ENCODE measurements around the gene ZIC1. TPM values are rescaled to one million over a fixed set of nuclear protein-coding genes. Genes with fewer than 3 reads are reported as not detected.

Gene ZIC1
- total RNA-seq, 1 donor from 2014 or later: 12.8 TPM

DNA sequence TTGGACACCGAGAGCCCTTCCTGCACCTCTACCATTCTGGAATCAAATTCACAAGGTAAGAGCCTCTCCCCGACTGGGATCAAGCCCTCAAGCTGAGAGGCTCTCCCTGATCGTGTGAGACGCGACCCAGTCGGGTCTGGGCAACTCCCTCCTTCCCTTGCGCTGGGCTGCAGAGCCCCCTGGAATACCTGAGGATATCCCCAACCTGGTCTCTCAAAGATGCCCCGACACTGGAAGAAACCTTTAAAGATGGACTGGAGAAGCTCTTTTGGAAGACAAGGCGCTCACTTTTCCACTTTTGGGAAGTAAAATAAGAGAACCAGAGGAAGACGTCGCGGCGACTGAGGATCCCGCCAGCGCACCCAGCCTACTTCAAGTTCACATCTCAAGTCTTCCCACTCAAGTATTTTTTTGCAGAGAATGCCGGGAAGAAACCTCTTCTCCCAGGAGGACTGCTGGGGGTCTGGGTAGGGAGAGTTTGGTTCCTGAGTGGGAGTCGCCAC lies 36.6 kb upstream of the ZIC1 start:
- DNase-seq (ENCODE audit: low spot score): no peak
- Mint-ChIP-seq H3K9me3 (ENCODE audit: low read depth) (no peaks in the 10 kb centered on the region), H3K4me3 (ENCODE audit: unreplicated experiment) (no peak overlapping the region), H3K27me3 (ENCODE audit: low read depth) (peaks cover 88% of the 10 kb centered on the region), H3K36me3 (ENCODE audit: low read depth) (no peaks in the 10 kb centered on the region), H3K4me1 (ENCODE audit: low read depth) (peaks cover 13% of the 10 kb centered on the region), H3K27ac (ENCODE audit: unreplicated experiment) (no peak overlapping the region)
- TF ChIP-seq, protein P1, sequence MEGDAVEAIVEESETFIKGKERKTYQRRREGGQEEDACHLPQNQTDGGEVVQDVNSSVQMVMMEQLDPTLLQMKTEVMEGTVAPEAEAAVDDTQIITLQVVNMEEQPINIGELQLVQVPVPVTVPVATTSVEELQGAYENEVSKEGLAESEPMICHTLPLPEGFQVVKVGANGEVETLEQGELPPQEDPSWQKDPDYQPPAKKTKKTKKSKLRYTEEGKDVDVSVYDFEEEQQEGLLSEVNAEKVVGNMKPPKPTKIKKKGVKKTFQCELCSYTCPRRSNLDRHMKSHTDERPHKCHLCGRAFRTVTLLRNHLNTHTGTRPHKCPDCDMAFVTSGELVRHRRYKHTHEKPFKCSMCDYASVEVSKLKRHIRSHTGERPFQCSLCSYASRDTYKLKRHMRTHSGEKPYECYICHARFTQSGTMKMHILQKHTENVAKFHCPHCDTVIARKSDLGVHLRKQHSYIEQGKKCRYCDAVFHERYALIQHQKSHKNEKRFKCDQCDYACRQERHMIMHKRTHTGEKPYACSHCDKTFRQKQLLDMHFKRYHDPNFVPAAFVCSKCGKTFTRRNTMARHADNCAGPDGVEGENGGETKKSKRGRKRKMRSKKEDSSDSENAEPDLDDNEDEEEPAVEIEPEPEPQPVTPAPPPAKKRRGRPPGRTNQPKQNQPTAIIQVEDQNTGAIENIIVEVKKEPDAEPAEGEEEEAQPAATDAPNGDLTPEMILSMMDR (IDR thresholded peaks at IDR 0.05): no peak

DNA sequence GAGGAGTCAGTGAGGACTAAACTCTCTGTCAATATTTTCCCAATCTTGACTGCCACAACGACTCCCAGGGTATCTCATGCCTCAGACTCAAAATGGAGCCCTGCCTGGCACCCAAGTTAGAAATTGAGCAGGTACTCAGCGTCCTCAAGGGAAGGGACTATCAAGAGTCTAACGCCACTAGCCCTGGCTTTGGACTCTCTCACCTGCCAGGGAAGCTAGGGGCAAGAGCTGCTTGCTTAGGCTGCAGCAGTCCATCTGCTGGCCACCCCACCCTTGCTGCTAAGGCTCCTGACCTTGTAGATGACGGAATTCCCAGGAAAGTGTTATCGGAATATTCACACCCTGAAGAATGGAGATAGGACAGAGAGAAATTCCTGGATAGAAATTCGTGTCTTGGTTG lies 35.9 kb upstream of the ZIC1 start:
- TF ChIP-seq, protein P1 (IDR thresholded peaks at IDR 0.05): no peak
- Mint-ChIP-seq H3K36me3 (ENCODE audit: low read depth) (no peaks in the 10 kb centered on the region), H3K27me3 (ENCODE audit: low read depth) (peaks cover 88% of the 10 kb centered on the region), H3K27ac (ENCODE audit: unreplicated experiment) (no peak overlapping the region), H3K4me3 (ENCODE audit: unreplicated experiment) (no peak overlapping the region), H3K9me3 (ENCODE audit: low read depth) (no peaks in the 10 kb centered on the region), H3K4me1 (ENCODE audit: low read depth) (peaks cover 13% of the 10 kb centered on the region)
- DNase-seq (ENCODE audit: low spot score): no peak

DNA sequence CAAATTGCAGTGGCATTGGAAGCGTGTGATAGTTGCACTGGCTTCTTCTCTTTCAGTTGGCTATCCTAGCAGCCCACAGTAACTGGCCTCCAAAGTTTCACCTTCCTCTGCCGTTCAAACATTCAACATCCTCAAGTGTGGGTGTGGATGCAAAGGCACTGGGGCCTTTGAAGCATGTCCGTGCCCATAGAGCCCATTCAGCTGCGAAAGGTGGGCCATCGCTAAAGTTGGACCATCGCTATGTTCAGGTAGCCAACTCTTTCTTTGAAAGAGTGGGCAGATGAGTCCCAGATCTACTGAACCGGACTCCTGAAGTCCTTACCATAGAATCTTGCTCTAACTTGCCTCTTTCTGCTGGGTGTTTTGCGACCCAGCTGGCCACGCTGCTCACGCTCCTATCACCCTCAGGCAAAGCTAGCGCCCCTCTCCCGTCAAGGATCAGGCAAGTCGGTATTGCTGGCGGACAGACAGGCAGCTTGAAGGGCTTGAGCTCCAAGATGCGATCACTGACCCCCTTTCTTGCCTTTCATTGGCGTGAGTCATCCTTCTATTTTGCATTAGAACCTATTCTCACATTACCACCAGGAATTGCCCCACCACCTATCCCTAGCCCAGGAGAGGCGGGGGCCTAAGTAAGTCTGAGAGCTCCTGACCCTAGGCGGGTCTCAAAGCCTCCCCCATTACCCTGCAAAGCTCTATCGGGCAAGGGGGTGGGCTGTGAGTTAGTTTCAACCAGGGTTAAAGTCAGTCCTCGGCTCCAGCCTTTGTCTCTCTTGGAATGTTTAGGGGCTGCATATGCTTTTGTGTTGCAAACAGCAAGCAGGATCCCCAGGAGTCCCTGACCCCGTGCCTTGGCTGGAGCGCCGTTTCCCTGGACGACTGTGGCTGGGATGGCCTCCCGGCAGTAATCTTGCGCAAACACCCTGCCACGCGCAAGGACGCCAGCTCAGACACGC lies 31.5 kb upstream of the ZIC1 start:
- DNase-seq (ENCODE audit: low spot score): no peak
- TF ChIP-seq, protein P1 (IDR thresholded peaks at IDR 0.05): no peak
- H3K9me3 Mint-ChIP-seq (ENCODE audit: low read depth): no peaks in the 10 kb centered on the region
- H3K27ac Mint-ChIP-seq (ENCODE audit: unreplicated experiment): no peak overlapping the region
- no peaks in the 10 kb centered on the region for H3K4me1 Mint-ChIP-seq (ENCODE audit: low read depth)
- H3K27me3 Mint-ChIP-seq (ENCODE audit: low read depth): peaks cover 83% of the 10 kb centered on the region
- no peak overlapping the region for H3K4me3 Mint-ChIP-seq (ENCODE audit: unreplicated experiment)
- no peaks in the 10 kb centered on the region for H3K36me3 Mint-ChIP-seq (ENCODE audit: low read depth)

DNA sequence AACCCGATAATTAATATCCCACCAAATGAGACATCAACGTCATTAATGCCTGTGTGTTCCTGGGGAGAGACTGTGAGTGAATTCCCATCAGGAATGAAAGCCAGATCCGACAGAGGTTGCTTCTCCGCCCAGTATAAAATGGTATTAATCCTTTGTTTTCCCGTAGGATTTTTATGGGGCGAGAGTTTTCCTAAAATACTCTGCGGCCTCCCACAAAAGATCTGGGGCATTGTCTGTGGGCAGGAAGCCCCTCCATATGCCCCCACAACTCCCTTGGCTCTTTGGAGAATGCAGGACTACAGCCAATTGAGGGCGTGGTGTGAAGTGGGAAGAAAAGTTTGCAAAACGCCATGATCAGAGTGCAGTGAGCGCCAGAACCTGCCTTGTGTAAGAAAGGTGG lies 29.5 kb upstream of the ZIC1 start:
- peaks cover 1% of the 10 kb centered on the region for H3K36me3 Mint-ChIP-seq (ENCODE audit: low read depth)
- DNase-seq (ENCODE audit: low spot score): no peak
- H3K9me3 Mint-ChIP-seq (ENCODE audit: low read depth): no peaks in the 10 kb centered on the region
- H3K27me3 Mint-ChIP-seq (ENCODE audit: low read depth): peaks cover 81% of the 10 kb centered on the region
- TF ChIP-seq, protein P1 (IDR thresholded peaks at IDR 0.05): no peak
- H3K4me1 Mint-ChIP-seq (ENCODE audit: low read depth): no peaks in the 10 kb centered on the region
- no peak overlapping the region for H3K4me3 Mint-ChIP-seq (ENCODE audit: unreplicated experiment)
- no peak overlapping the region for H3K27ac Mint-ChIP-seq (ENCODE audit: unreplicated experiment)

DNA sequence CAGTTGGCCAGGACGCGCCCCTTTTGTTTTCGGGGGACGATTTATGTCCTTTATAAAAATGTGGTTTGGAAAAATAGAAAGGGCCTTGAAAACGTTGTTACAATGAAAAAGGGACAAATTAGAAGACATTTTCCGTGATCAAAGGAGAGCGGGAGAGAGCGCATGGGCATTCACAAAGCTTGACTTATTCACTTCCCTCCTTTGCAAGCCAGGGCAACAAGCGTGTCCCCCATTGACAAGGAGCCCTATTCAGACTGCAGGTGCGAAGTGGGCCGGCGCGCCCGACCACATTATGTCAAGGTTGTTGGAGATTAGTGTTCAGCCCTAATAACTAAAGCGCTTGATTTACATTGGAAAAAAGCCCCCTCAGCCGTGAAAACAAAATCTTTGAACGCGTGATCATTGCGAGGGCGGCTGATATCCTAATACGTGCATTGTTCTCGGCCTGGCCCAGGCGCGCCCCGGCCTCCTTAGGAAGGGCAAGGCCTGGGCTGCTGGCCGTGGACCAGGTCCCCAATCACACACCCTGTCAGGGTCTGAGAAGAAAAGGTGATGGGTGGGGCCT lies 28.7 kb upstream of the ZIC1 start:
- H3K27me3 Mint-ChIP-seq (ENCODE audit: low read depth): peaks cover 80% of the 10 kb centered on the region

More for the DNA sequence above, 28.7 kb upstream of the ZIC1 start:
- DNase-seq (ENCODE audit: low spot score): no peak
- Mint-ChIP-seq H3K4me1 (ENCODE audit: low read depth) (no peaks in the 10 kb centered on the region), H3K36me3 (ENCODE audit: low read depth) (peaks cover 3% of the 10 kb centered on the region), H3K9me3 (ENCODE audit: low read depth) (no peaks in the 10 kb centered on the region), H3K27ac (ENCODE audit: unreplicated experiment) (no peak overlapping the region), H3K4me3 (ENCODE audit: unreplicated experiment) (no peak overlapping the region)
- TF ChIP-seq, protein P1 (IDR thresholded peaks at IDR 0.05): no peak
